OCI-LY3 (cell line): Measurements from ENCODE around the gene FPGS.
A peak's percentile ranks its signal among the peaks of the same experiment; 100 is the strongest.

Experiments
- H2AFZ ChIP-seq: fragments of 200-600, 300-600 bp; shearing (Covaris generic); 2 replicates; pipeline ENCODE4 v1.6.0; 2014; ENCODE audit warnings: antibody characterized with exemption, low read depth, low read length
- H3K27ac ChIP-seq: fragments of 200-600, 300-600 bp; sonication (generic); 2 replicates; pipeline ENCODE4 v1.5.1; 2014; ENCODE audit warnings: mild to moderate bottlenecking, low read length, moderate library complexity, mixed read lengths
- H3K27me3 ChIP-seq: fragments of 200-600, 300-600 bp; sonication (generic); 2 replicates; pipeline ENCODE4 v1.6.1; 2014; ENCODE audit warnings: low read depth, low read length, mixed read lengths
- H3K36me3 ChIP-seq: fragments of 200-600, 300-600 bp; sonication (generic); replicated peaks from 2 replicates; pipeline ENCODE3; 2014; ENCODE audit warnings: low read depth, low read length, mixed read lengths
- H3K4me1 ChIP-seq: fragments of 300-600, 200-600 bp; sonication (generic); 2 replicates; pipeline ENCODE4 v1.6.1; 2014; ENCODE audit warnings: low read length, mixed read lengths
- H3K4me2 ChIP-seq: fragments of 200-600, 300-600 bp; sonication (generic); 2 replicates; pipeline ENCODE4 v1.6.1; 2014; ENCODE audit warnings: low read length, mixed read lengths
- H3K4me3 ChIP-seq: fragments of 300-600, 200-600 bp; sonication (generic); 2 replicates; pipeline ENCODE4 v1.5.1; 2014; ENCODE audit warnings: antibody characterized with exemption, mild to moderate bottlenecking, low read length, moderate library complexity
- H3K79me2 ChIP-seq: fragments of 300-600, 200-600 bp; shearing (Covaris generic); 2 replicates; pipeline ENCODE4 v1.6.1; 2014; ENCODE audit warnings: mild to moderate bottlenecking, low read length, mixed read lengths
- H3K9ac ChIP-seq: fragments of 300-600, 200-600 bp; shearing (Covaris generic); 2 replicates; pipeline ENCODE4 v1.6.0; 2014; ENCODE audit warnings: mild to moderate bottlenecking, low read length, moderate library complexity
- H3K9me3 ChIP-seq: fragments of 200-600, 300-600 bp; shearing (Covaris generic); 2 replicates; pipeline ENCODE4 v1.6.1; 2014; ENCODE audit warnings: low read length, mixed read lengths; ENCODE audit not compliant: insufficient read depth
- H4K20me1 ChIP-seq: fragments of 200-600, 300-600 bp; sonication (generic); 2 replicates; pipeline ENCODE4 v1.6.1; 2016; ENCODE audit warnings: low read length, mixed read lengths; ENCODE audit not compliant: insufficient read depth
- EZH2phosphoT487 ChIP-seq: fragments of 200-600 bp; shearing (Covaris generic); IDR thresholded peaks from 2 replicates; pipeline ENCODE4 v1.6.1; 2018; ENCODE audit warnings: antibody characterized with exemption, mixed run types, low read depth
- TF ChIP-seq, protein P1 (sequence below): fragments of 200-600, 300-600 bp; sonication (generic); IDR thresholded peaks from 2 replicates; pipeline ENCODE4 v1.5.1; 2014; ENCODE audit warnings: antibody characterized with exemption, low read length, low read depth

The FPGS gene

GRCh38 chr9:127822108-127822507 lies 19.4 kb downstream of the FPGS start:
- Histone ChIP-seq H3K4me1 (no peaks in the 10 kb centered on the region), H3K27ac (no peak overlapping the region), H3K4me2 (no peak overlapping the region), H3K9ac (no peak overlapping the region), H3K27me3 (0 out of 2 replicates have a peak, but pooled peaks cover 3% of the 10 kb centered on the region), H3K79me2 (no peaks in the 10 kb centered on the region), H2AFZ (no peak overlapping the region), H4K20me1 (no peaks in the 10 kb centered on the region), H3K9me3 (no peaks in the 10 kb centered on the region), H3K36me3 (no peaks in the 10 kb centered on the region), H3K4me3 (no peak overlapping the region)
- TF ChIP-seq, protein P1, sequence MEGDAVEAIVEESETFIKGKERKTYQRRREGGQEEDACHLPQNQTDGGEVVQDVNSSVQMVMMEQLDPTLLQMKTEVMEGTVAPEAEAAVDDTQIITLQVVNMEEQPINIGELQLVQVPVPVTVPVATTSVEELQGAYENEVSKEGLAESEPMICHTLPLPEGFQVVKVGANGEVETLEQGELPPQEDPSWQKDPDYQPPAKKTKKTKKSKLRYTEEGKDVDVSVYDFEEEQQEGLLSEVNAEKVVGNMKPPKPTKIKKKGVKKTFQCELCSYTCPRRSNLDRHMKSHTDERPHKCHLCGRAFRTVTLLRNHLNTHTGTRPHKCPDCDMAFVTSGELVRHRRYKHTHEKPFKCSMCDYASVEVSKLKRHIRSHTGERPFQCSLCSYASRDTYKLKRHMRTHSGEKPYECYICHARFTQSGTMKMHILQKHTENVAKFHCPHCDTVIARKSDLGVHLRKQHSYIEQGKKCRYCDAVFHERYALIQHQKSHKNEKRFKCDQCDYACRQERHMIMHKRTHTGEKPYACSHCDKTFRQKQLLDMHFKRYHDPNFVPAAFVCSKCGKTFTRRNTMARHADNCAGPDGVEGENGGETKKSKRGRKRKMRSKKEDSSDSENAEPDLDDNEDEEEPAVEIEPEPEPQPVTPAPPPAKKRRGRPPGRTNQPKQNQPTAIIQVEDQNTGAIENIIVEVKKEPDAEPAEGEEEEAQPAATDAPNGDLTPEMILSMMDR = no peak
- no peak for TF ChIP-seq EZH2phosphoT487

DNA sequence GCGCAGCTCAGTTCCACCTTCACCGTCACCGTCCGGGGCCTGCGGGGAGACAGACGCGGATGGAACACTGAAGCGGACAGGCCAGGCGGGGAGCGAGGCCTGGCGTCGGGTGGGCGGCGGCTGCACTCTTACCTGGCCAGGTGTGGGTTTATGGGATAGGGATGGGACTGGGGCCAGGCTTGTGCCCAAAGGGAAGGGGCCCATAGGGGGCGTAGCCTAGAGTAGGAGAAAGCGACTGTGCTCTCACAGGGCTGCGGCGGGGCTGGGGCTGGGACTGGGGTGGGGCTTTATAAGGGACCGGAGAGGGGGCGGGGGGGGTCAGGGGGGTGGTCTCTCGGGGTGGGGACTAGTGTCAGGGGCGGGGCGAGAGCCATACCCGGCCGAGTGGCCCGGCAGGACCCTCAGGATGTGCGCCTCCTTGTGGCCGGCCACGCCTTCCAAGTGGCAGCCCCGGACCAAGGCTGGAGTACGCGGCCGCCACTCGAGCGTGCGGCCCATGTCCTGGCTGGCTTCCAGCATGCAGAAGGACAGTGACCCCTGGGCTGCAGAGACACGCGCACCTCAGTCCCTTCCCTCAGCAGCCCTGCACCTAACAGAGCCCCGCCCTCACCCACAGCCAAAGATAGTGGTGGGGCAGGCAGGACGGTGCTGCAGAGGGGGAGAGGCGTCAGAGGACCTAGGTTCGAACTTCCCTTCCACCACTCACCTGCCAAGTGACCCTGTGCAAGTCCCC lies 22.8 kb downstream of the FPGS start:
- H3K79me2 ChIP-seq = no peaks in the 10 kb centered on the region
- 0 out of 2 replicates have a peak, but pooled peaks cover 3% of the 10 kb centered on the region for H3K27me3 ChIP-seq
- no peak overlapping the region for H3K27ac ChIP-seq
- H2AFZ ChIP-seq = no peak overlapping the region
- no peaks in the 10 kb centered on the region for H4K20me1 ChIP-seq
- peak overlapping the region; percentile 22; the same call in 1 of the 2 replicates for H3K4me3 ChIP-seq
- no peaks in the 10 kb centered on the region for H3K4me1 ChIP-seq
- TF ChIP-seq, protein P1 = peak; percentile 48
- TF ChIP-seq EZH2phosphoT487 = no peak
- peak overlapping the region; percentile 27 for H3K4me2 ChIP-seq
- H3K9me3 ChIP-seq = no peaks in the 10 kb centered on the region
- no peaks in the 10 kb centered on the region for H3K36me3 ChIP-seq
- no peak overlapping the region for H3K9ac ChIP-seq

GRCh38 chr9:127826253-127826913 lies 23.7 kb downstream of the FPGS start:
- TF ChIP-seq, protein P1 = no peak
- no peak for TF ChIP-seq EZH2phosphoT487
- Histone ChIP-seq H3K27me3 (0 out of 2 replicates have a peak, but pooled peaks cover 3% of the 10 kb centered on the region), H3K9me3 (no peaks in the 10 kb centered on the region), H3K4me3 (no peak overlapping the region), H3K79me2 (no peaks in the 10 kb centered on the region), H3K36me3 (no peaks in the 10 kb centered on the region), H3K27ac (no peak overlapping the region), H3K4me2 (0 out of 2 replicates have a peak overlapping the region, but pooled peaks have one; percentile 27), H3K9ac (no peak overlapping the region), H4K20me1 (no peaks in the 10 kb centered on the region), H2AFZ (no peak overlapping the region), H3K4me1 (no peaks in the 10 kb centered on the region)

DNA sequence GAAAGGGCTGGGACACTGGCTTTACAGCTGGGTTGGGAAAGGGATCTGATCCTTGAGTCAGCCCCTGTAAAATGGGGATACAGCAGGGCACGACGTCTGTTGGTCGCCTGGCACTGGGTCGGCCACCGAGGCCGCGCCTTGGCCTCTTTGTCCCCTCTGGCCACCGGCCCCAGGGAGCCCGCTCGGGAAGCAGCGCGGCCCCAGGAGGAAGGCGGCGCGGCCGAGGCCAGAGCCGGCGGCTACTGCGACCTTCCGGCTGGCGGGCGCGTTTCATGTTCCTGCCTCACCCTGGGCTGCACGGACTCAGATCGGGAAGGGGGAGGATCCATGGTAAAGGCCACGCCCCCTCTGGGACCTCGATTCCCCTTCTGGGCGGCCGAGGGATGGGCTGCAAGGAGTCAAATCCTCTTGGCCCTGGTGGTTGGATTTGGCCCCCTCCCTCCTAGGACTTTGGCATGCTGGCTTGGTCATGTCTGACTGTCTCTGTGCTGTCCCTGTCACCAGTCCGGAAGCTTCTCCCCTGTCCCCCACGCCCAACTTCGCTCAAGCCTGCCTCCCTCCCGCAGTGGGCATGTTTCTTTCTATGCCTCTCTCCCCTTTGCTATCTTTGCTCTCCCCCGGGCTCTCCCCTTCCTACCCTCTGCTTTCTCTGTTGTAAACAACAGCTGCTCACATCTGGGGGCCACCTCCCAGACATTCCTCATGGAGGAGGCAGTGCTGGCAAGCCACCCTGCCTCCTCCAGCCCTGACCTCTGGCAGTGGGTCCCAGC lies 25.8 kb downstream of the FPGS start:
- no peaks in the 10 kb centered on the region for H3K79me2 ChIP-seq
- H3K4me1 ChIP-seq = no peaks in the 10 kb centered on the region
- TF ChIP-seq EZH2phosphoT487 = no peak
- TF ChIP-seq, protein P1 = no peak
- H4K20me1 ChIP-seq = no peaks in the 10 kb centered on the region
- H3K9me3 ChIP-seq = no peaks in the 10 kb centered on the region
- no peak overlapping the region for H3K9ac ChIP-seq
- no peaks in the 10 kb centered on the region for H3K36me3 ChIP-seq
- H2AFZ ChIP-seq = no peak overlapping the region
- H3K27me3 ChIP-seq = 0 out of 2 replicates have a peak, but pooled peaks cover 3% of the 10 kb centered on the region
- no peak overlapping the region for H3K4me2 ChIP-seq
- no peak overlapping the region for H3K4me3 ChIP-seq
- H3K27ac ChIP-seq = no peak overlapping the region
